HG02610 (cell line): ENCODE measurements around the gene NPR1.
"Not testable (repeated sequence)": the region's sequence is repeated elsewhere in the genome, so short reads cannot be mapped to it uniquely, and the experiment has no call there.

ENCODE experiments used
- ATAC-seq: cut with Tn5 transposase; IDR thresholded peaks from one replicate; pipeline ENCODE4 v1.9.1; 2021; ENCODE audit warnings: mild to moderate bottlenecking, moderate library complexity; ENCODE audit not compliant: unreplicated experiment

NPR1 gene

GRCh38 chr1:153716211-153716610, 37.7 kb downstream of the NPR1 start:
- not testable (repeated sequence) for ATAC-seq

GRCh38 chr1:153717330-153717729, 38.8 kb downstream of the NPR1 start:
- ATAC-seq = no peak

GRCh38 chr1:153723687-153724086, 45.2 kb downstream of the NPR1 start:
- ATAC-seq = no peak

GRCh38 chr1:153724634-153725033, 46.1 kb downstream of the NPR1 start:
- ATAC-seq = not testable (repeated sequence)

GRCh38 chr1:153727463-153728304, 49.2 kb downstream of the NPR1 start, which contains the start of gene INTS3:
INTS3 (plus strand) TSS chr1:153728050; CDS start chr1:153728635, 585 bp downstream.
- ATAC-seq = peak; percentile 94

- ATAC-seq = no peak
These were observed 50.0 kb downstream of the NPR1 start for GRCh38 chr1:153728305-153729066.

- no peak for ATAC-seq
These were observed 52.0 kb downstream of the NPR1 start for GRCh38 chr1:153730468-153730988.

- no peak for ATAC-seq
These were observed 55.5 kb downstream of the NPR1 start for GRCh38 chr1:153733970-153734369.

- peak; percentile 26 for ATAC-seq
These were observed 56.1 kb downstream of the NPR1 start for GRCh38 chr1:153734396-153735089.

GRCh38 chr1:153735090-153735420, 56.6 kb downstream of the NPR1 start:
- no peak for ATAC-seq

- no peak for ATAC-seq
These were observed 63.5 kb downstream of the NPR1 start for GRCh38 chr1:153741986-153742385.

- peak; percentile 77 for ATAC-seq
These were observed 64.1 kb downstream of the NPR1 start for GRCh38 chr1:153742411-153743142.
